Activated naive CD8-positive, alpha-beta T cell treated with anti-CD3 and anti-CD28 coated beads, Interleukin-2, amount 10 ng/mL, durations not matched to agents 7 days and 5 days (primary cell): ENCODE data around the gene DOCK10. TPM values are rescaled to one million over a fixed set of nuclear protein-coding genes. Genes with fewer than 3 reads are reported as not detected.
"Not testable (repeated sequence)": the region's sequence is repeated elsewhere in the genome, so short reads cannot be mapped to it uniquely, and the experiment has no call there.

ENCODE experiments used
- ATAC-seq: fragments of 150-1000 bp; cut with Tn5 transposase; one replicate; pipeline ENCODE4 v1.10.0; 2021; ENCODE audit warnings: low read depth, moderate library complexity
- POLR2A ChIA-PET: fragments of 350-600 bp; sonication (Branson Sonifier 250); formaldehyde crosslinking; loops from one replicate; lab custom pipeline; 2021; ENCODE audit warnings: antibody characterized with exemption; lab: Charles Lee
- DNase-seq: peaks from one replicate; pipeline ENCODE4 v3.0.0; 2021
- H3K27ac Mint-ChIP-seq: one replicate; pipeline ENCODE4 v1.8.0; 2022; ENCODE audit warnings: mild to moderate bottlenecking, mixed read lengths
- H3K27me3 Mint-ChIP-seq: one replicate; pipeline ENCODE4 v1.8.0; 2022; ENCODE audit warnings: mild to moderate bottlenecking, moderate library complexity, mixed read lengths
- H3K36me3 Mint-ChIP-seq: one replicate; pipeline ENCODE4 v1.8.0; 2021; ENCODE audit warnings: mild to moderate bottlenecking, mixed read lengths
- H3K4me1 Mint-ChIP-seq: one replicate; pipeline ENCODE4 v1.8.0; 2021; ENCODE audit warnings: mixed read lengths
- H3K4me3 Mint-ChIP-seq: one replicate; pipeline ENCODE4 v1.8.0; 2022; ENCODE audit warnings: mild to moderate bottlenecking, moderate library complexity, mixed read lengths
- H3K9me3 Mint-ChIP-seq: one replicate; pipeline ENCODE4 v1.8.0; 2021; ENCODE audit warnings: mixed read lengths
- total RNA-seq, 2 experiments: library from RNA; stranded (reverse); gene quantifications; one replicate each; pipeline ENCODE4 v1.2.3, GENCODE V29; 2021

DOCK10 gene
- total RNA-seq, 2 experiments from 2014 or later, result 259 to 273 TPM

- peak; percentile 15 for ATAC-seq
- H3K9me3 Mint-ChIP-seq, H3K27me3 Mint-ChIP-seq: not testable (repeated sequence)
- Mint-ChIP-seq H3K4me1 (peaks cover 45% of the 10 kb centered on the region), H3K27ac (peak overlapping the region; percentile 96), H3K4me3 (peak overlapping the region; percentile 96), H3K36me3 (peaks cover 38% of the 10 kb centered on the region)
- peak; percentile 53 for DNase-seq
- POLR2A ChIA-PET, result interaction anchor here (0.6 to 10.9 kb wide), 10 partner anchors 9 to 98 kb away, joined by 3 to 172 read pairs (median 5); partner anchors contain the start of gene DOCK10
Measured at GRCh38 chr2:224943601-224944041, 98.6 kb downstream of the DOCK10 start.

GRCh38 chr2:224941960-224942359 lies 100.3 kb downstream of the DOCK10 start:
- no peak for ATAC-seq
- peaks cover 45% of the 10 kb centered on the region for H3K4me1 Mint-ChIP-seq
- H3K4me3 Mint-ChIP-seq, result peak overlapping the region; percentile 73
- H3K9me3 Mint-ChIP-seq, result no peaks in the 10 kb centered on the region
- POLR2A ChIA-PET, result interaction anchor here (0.6 to 10.9 kb wide), 9 partner anchors 11 to 504 kb away, joined by 3 to 172 read pairs (median 5); no protein-coding TSS in a partner anchor
- H3K27me3 Mint-ChIP-seq, result no peaks in the 10 kb centered on the region
- H3K36me3 Mint-ChIP-seq, result peaks cover 41% of the 10 kb centered on the region
- peak overlapping the region; percentile 81 for H3K27ac Mint-ChIP-seq
- no peak for DNase-seq

DNA sequence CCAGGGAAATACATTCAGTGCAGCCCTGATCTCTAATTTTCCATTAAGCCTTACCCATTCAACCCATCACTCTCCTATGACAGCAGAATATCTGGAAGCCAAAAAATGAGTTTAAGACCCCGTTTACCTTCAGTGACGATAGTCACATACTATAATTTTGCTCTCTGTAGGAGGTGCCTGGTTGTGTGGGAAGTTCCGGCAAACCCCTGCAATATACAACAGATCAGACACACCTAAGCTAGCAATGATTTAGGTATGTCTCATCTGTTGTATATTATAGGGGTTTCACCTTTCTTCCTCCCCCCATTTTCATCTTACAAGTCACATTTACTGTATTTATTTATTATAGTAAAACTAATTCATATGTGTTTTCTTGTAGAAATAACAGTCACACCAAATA lies 101.7 kb downstream of the DOCK10 start:
- Mint-ChIP-seq H3K36me3 (peaks cover 41% of the 10 kb centered on the region), H3K9me3 (no peaks in the 10 kb centered on the region), H3K4me3 (peak overlapping the region; percentile 56), H3K27ac (no peak overlapping the region), H3K27me3 (no peaks in the 10 kb centered on the region), H3K4me1 (peaks cover 54% of the 10 kb centered on the region)
- POLR2A ChIA-PET, result interaction anchor here (0.6 to 10.9 kb wide), 5 partner anchors 9 to 112 kb away, joined by 3 to 172 read pairs (median 3); no protein-coding TSS in a partner anchor
- DNase-seq, result no peak
- no peak for ATAC-seq

- Mint-ChIP-seq H3K27me3 (no peaks in the 10 kb centered on the region), H3K27ac (peak overlapping the region; percentile 86), H3K4me3 (peak overlapping the region; percentile 77), H3K36me3 (peaks cover 41% of the 10 kb centered on the region), H3K4me1 (peaks cover 66% of the 10 kb centered on the region), H3K9me3 (no peaks in the 10 kb centered on the region)
- no peak for DNase-seq
- POLR2A ChIA-PET, result interaction anchor here (0.7 to 10.9 kb wide), 3 partner anchors 8 to 15 kb away, joined by 3 to 172 read pairs (median 8); no protein-coding TSS in a partner anchor
- ATAC-seq, result peak; percentile 73
Measured at GRCh38 chr2:224938651-224939182, 103.6 kb downstream of the DOCK10 start.

GRCh38 chr2:224937887-224938286 lies 104.4 kb downstream of the DOCK10 start:
- POLR2A ChIA-PET, result interaction anchor here (0.7 to 2.0 kb wide), 4 partner anchors 9 to 18 kb away, joined by 3 to 8 read pairs (median 6); no protein-coding TSS in a partner anchor
- Mint-ChIP-seq H3K27me3 (no peaks in the 10 kb centered on the region), H3K9me3 (no peaks in the 10 kb centered on the region), H3K36me3 (peaks cover 40% of the 10 kb centered on the region), H3K4me1 (peaks cover 72% of the 10 kb centered on the region), H3K27ac (peak overlapping the region; percentile 86), H3K4me3 (peak overlapping the region; percentile 77)
- no peak for ATAC-seq
- DNase-seq, result no peak

DNA sequence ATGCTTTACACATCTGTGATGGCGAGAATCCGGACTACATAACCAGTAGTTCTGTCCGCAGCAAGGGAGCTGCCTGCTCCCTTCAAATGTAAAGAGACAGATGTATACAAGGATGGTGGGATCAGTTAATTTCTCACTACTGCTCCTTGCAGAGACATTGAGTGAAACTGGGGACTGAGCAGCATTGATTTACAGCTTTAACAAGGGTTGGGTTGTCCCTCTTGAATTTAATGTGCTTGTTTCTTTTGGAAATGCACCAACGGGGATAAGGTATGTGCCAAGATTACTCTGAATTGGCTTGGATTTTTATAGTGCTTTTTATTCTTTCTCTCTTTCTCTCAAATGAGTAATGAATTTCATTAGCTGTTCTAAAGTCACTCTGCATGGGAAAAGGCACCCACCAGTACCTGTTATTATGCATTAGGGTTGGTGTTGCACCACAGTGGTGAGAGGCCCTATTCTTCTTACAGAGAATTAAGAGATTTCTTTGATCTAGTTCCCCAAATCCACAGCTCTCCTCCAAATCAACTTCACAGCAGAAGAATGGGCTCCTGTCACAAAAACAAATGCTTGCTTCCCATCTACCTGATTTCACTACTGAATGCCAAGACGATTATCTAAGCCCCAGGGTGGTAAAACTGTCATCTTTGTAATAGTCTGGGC lies 107.6 kb downstream of the DOCK10 start:
- Mint-ChIP-seq H3K4me1 (peaks cover 76% of the 10 kb centered on the region), H3K36me3 (peaks cover 44% of the 10 kb centered on the region), H3K4me3 (peak overlapping the region; percentile 7), H3K27ac (peak overlapping the region; percentile 46), H3K9me3 (no peaks in the 10 kb centered on the region), H3K27me3 (no peaks in the 10 kb centered on the region)
- POLR2A ChIA-PET, result interaction anchor here (11.6 kb wide), 1 partner anchor 9 kb away, joined by 172 read pairs; no protein-coding TSS in a partner anchor
- DNase-seq, result no peak
- ATAC-seq, result no peak

- H3K4me3 Mint-ChIP-seq, result peak overlapping the region; percentile 62
- ATAC-seq, result peak; percentile 44
- H3K27ac Mint-ChIP-seq, result peak overlapping the region; percentile 82
- H3K9me3 Mint-ChIP-seq, result no peaks in the 10 kb centered on the region
- H3K27me3 Mint-ChIP-seq, result no peaks in the 10 kb centered on the region
- POLR2A ChIA-PET, result interaction anchor here (0.9 to 11.6 kb wide), 6 partner anchors 10 to 109 kb away, joined by 3 to 172 read pairs (median 3); partner anchors contain the start of gene DOCK10
- no peak for DNase-seq
- peaks cover 83% of the 10 kb centered on the region for H3K4me1 Mint-ChIP-seq
- peaks cover 54% of the 10 kb centered on the region for H3K36me3 Mint-ChIP-seq
Measured at GRCh38 chr2:224933431-224933830, 108.8 kb downstream of the DOCK10 start.

- Mint-ChIP-seq H3K27ac (peak overlapping the region; percentile 73), H3K27me3 (no peaks in the 10 kb centered on the region), H3K4me3 (peak overlapping the region; percentile 79), H3K4me1 (peaks cover 83% of the 10 kb centered on the region), H3K36me3 (peaks cover 57% of the 10 kb centered on the region), H3K9me3 (no peaks in the 10 kb centered on the region)
- POLR2A ChIA-PET, result interaction anchor here (1.0 to 11.6 kb wide), 4 partner anchors 10 to 110 kb away, joined by 3 to 172 read pairs (median 4); partner anchors contain the start of gene DOCK10
- ATAC-seq, result no peak
- no peak for DNase-seq
Measured at GRCh38 chr2:224932522-224932921, 109.7 kb downstream of the DOCK10 start.

- ATAC-seq (no peak), DNase-seq (no peak)
- Mint-ChIP-seq H3K27me3 (no peaks in the 10 kb centered on the region), H3K4me1 (peaks cover 85% of the 10 kb centered on the region), H3K4me3 (peak overlapping the region; percentile 79), H3K9me3 (no peaks in the 10 kb centered on the region), H3K27ac (peak overlapping the region; percentile 91), H3K36me3 (peaks cover 61% of the 10 kb centered on the region)
- POLR2A ChIA-PET, result interaction anchor here (1.3 to 11.6 kb wide), 2 partner anchors 12 to 110 kb away, joined by 3 to 172 read pairs; partner anchors contain the start of gene DOCK10
Measured at GRCh38 chr2:224931956-224932355, 110.3 kb downstream of the DOCK10 start.

- peak overlapping the region; percentile 91 for H3K27ac Mint-ChIP-seq
- POLR2A ChIA-PET, result interaction anchor here (1.1 to 11.6 kb wide), 2 partner anchors 9 to 13 kb away, joined by 4 to 172 read pairs; no protein-coding TSS in a partner anchor
- H3K4me1 Mint-ChIP-seq, result peaks cover 86% of the 10 kb centered on the region
- no peaks in the 10 kb centered on the region for H3K27me3 Mint-ChIP-seq
- H3K4me3 Mint-ChIP-seq, result peak overlapping the region; percentile 79
- no peaks in the 10 kb centered on the region for H3K9me3 Mint-ChIP-seq
- H3K36me3 Mint-ChIP-seq, result peaks cover 64% of the 10 kb centered on the region
- DNase-seq, result no peak
- peak; percentile 6 for ATAC-seq
Measured at GRCh38 chr2:224930990-224931389, 111.3 kb downstream of the DOCK10 start.

- no peak for DNase-seq
- peak overlapping the region; percentile 79 for H3K4me3 Mint-ChIP-seq
- no peak for ATAC-seq
- H3K27ac Mint-ChIP-seq, result peak overlapping the region; percentile 91
- no peaks in the 10 kb centered on the region for H3K9me3 Mint-ChIP-seq
- no peaks in the 10 kb centered on the region for H3K27me3 Mint-ChIP-seq
- peaks cover 92% of the 10 kb centered on the region for H3K4me1 Mint-ChIP-seq
- POLR2A ChIA-PET, result interaction anchor here (11.6 kb wide), 1 partner anchor 13 kb away, joined by 172 read pairs; no protein-coding TSS in a partner anchor
- peaks cover 66% of the 10 kb centered on the region for H3K36me3 Mint-ChIP-seq
Measured at GRCh38 chr2:224930124-224930523, 112.1 kb downstream of the DOCK10 start.

GRCh38 chr2:224929512-224929911 lies 112.8 kb downstream of the DOCK10 start:
- H3K9me3 Mint-ChIP-seq, result no peaks in the 10 kb centered on the region
- peaks cover 63% of the 10 kb centered on the region for H3K36me3 Mint-ChIP-seq
- POLR2A ChIA-PET, result interaction anchor here (11.6 kb wide), 1 partner anchor 14 kb away, joined by 172 read pairs; no protein-coding TSS in a partner anchor
- peak overlapping the region; percentile 91 for H3K27ac Mint-ChIP-seq
- ATAC-seq (no peak), DNase-seq (no peak)
- H3K27me3 Mint-ChIP-seq, result no peaks in the 10 kb centered on the region
- peaks cover 92% of the 10 kb centered on the region for H3K4me1 Mint-ChIP-seq
- H3K4me3 Mint-ChIP-seq, result peak overlapping the region; percentile 79

GRCh38 chr2:224927646-224928173 lies 114.6 kb downstream of the DOCK10 start:
- Mint-ChIP-seq H3K36me3 (peaks cover 71% of the 10 kb centered on the region), H3K27ac (peak overlapping the region; percentile 91), H3K27me3 (no peaks in the 10 kb centered on the region), H3K4me3 (peak overlapping the region; percentile 68), H3K4me1 (peaks cover 91% of the 10 kb centered on the region), H3K9me3 (no peaks in the 10 kb centered on the region)
- POLR2A ChIA-PET, result interaction anchor here (0.6 to 11.6 kb wide), 12 partner anchors 9 to 833 kb away, joined by 3 to 172 read pairs (median 8); partner anchors contain the start of gene DOCK10
- ATAC-seq (peak; percentile 75), DNase-seq (peak; percentile 65)
